NCI-H774 (cell line): ENCODE data around the gene ABCC1.

Experiments
- DNase-seq: peaks from one replicate; lab custom pipeline; 2025; lab: John Stamatoyannopoulos, UW

The ABCC1 gene

GRCh38 chr16:15993946-15994665, 44.7 kb downstream of the ABCC1 start:
- no peak for DNase-seq

DNA sequence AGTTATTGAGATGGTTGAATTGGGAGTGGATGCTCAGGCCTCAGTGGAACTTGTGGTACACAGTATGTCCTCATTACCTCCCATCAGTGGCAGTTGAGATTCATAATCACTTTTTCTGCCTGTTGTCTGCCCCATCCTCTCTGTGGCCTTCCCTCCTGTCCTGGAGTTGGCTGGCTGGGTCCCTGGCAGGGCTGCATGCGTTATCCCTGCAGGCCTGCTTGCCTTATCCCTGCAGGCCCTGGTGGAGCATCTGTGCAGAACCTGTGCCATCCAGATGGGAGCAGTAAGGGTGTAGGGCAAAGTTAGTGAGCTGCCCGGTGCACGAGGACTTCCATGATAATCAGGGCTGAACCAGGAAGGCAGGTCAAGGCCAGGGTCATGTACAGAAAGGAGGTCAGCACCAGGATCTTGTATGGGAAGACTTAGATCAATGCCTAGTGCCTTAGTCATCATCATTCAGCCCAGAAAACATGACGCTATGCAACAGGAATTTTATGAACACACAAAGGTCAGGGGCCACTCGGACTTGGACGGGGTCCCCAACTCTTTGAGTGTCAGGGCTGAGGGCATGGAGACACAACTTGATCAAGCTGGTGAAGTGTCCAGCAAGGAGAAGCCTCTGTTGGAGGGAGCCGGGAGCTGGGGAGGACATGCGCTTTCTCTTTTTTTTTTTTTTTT, 47.2 kb downstream of the ABCC1 start:
- DNase-seq, result no peak

DNA sequence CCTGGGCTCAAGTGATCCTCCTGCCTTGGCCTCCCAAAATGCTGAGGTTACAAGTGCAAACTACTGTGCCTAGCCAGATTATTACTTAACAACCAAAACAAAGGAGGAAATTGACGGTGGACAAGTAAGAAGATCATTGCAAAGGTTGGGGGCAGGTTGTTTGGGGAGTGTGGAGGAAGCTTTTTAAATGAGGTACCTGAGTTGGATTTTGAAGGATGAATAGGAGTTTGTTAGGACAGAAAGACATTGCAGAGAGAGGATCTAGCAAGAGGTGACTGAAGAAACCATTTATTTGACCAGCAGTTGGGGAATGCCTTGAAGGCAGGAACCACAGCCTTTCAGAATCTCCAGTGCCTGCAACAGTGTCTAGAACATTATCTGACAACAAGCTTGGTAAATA, 51.3 kb downstream of the ABCC1 start:
- DNase-seq, result no peak

- no peak for DNase-seq
Observed at GRCh38 chr16:16001596-16002255, 52.3 kb downstream of the ABCC1 start.

GRCh38 chr16:16003719-16004313, 54.4 kb downstream of the ABCC1 start:
- no peak for DNase-seq

DNA sequence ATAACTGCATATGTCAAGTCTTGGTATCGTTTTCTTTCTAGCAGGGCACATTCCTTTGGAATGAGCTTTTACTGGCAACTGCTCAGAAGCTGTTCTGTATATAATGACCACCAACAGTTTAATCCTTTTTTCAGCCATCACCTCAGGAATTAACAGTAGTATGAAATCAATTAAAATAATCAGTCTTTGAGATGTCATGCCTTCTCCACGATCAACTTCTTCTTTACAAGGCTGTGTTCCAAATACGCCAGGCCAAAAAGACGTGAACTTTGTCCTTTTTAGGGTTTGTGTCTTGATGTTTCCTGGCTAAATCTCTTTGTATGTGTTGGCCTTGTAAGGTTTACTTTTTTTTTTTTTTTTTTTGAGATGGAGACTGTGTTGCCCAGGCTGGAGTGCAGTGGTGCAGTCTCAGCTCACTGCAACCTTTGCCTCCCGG, 54.9 kb downstream of the ABCC1 start:
- no peak for DNase-seq

DNA sequence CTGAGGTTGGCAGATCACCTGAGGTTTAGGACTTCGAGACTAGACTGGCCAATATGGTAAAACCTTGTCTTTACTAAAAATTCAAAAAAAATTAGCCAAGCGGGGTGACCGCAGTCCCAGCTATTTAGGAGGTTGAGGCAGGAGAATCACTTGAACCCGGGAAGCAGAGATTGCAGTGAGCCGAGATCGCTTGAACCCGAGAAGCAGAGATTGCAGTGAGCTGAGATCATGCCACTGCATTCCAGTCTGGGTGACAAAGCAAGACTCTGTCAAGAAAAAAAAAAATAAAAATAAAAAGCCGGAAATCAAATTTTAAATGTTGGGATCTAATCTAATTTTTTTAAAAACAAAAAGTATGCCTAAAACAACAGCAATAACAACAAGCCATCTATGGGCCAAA, 56.3 kb downstream of the ABCC1 start:
- DNase-seq, result no peak

DNA sequence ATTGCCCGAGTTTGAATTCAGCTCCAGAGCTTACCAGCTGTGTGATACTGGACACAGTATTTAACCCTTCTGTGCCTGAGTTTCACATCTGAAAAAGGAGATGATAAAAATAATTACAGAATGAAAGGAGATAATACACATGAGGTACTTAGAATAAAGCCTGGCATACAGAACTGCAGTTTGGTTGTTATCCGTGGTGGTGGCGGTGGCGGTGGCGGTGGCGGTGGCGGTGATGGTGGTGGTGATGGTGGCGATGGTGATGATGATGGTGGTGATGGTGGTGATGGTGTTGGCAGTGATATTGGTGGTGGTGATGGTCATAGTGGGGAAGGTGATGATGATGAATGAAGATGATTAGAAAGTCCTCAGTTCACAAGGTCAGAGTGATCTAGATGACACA, 57.2 kb downstream of the ABCC1 start:
- DNase-seq, result no peak

DNA sequence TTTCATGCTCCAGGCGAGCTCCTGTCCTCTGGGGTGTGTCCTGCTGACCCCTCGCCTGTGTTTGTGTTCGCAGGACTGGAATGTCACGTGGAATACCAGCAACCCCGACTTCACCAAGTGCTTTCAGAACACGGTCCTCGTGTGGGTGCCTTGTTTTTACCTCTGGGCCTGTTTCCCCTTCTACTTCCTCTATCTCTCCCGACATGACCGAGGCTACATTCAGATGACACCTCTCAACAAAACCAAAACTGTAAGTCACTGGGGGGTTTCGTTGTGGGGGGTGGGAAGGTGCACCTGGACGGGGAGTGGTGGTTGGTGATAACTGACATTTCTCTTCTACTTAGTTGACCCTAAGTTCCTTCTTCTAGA, 58.3 kb downstream of the ABCC1 start:
- DNase-seq, result no peak

DNA sequence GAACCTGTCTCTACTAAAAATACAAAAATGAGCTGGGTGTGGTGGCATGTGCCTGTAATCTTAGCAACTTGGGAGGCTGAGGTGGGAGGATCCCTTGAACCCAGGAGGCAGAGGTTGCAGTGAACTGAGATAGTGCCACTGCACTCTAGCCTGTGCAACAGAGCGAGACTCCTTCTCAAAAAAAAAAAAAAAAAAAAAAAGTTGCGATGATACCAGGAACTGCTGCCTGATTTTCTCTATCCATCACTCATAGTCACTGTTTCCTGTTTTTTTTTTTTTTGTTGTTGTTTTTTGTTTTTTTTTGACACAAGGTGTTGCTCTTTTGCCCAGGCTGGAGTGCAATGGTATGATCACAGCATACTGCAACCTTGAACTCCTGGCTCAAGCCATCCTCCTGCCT, 59.2 kb downstream of the ABCC1 start:
- no peak for DNase-seq

- DNase-seq, result no peak
Observed at GRCh38 chr16:16009401-16009800, 60.0 kb downstream of the ABCC1 start.

GRCh38 chr16:16010194-16010593, 60.8 kb downstream of the ABCC1 start:
- DNase-seq, result no peak

- no peak for DNase-seq
Observed at GRCh38 chr16:16012144-16012543, 62.7 kb downstream of the ABCC1 start.

DNA sequence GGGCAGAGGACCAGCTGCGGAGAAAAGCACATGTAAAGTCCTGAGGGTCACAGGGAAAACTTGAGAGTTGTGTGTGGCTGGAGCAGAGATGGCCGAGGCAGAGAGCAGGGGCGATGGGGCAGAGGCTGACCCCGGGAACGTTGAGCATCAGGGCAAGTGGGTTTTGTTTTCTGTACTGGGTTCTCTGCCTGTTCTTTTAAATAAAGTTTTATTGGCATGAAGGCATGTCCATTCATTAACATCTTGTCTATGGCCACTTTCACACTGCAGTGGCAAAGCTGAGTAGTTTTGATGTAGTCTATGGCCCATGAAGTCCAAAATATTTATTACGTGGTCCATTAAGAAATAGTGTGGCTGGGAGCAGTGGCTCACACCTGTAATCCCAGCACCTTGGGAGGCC, 64.4 kb downstream of the ABCC1 start:
- no peak for DNase-seq

DNA sequence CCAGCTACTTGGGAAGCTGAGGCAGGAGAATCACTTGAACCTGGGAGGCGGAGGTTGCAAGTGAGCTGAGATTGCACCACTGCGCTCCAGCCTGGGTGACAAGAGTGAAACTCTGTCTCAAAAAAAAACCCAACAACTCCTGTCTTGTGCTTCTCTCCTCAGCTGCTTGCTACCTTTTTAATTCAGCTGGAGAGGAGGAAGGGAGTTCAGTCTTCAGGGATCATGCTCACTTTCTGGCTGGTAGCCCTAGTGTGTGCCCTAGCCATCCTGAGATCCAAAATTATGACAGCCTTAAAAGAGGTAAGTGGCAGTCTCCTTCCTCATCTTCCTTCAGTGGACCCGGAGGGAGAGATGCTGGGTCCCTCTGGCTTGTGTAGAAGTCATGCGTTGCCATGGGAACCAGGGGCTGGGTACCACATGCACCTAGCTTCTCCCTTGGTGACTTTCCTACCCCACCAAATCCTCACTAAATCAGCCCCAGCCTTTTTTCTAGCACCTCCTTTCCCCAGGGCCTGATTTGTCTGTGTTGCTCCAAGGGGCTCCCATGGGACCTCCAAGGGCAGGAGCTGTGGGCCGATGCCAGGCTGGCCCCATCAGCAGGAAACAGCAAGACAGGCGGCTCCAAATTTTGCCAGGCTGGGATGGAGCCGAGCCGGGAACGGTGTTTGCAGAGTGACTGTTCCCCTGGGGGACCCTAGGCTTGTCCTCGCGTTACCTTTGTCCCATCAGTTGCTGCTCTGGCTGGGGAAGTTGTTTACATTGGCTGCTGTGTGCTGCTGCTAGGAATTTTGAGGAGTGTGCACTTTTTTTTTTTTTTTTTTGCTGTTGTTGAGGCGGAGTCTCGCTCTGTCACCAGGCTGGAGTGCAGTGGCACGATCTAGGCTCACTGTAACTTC, 65.2 kb downstream of the ABCC1 start:
- DNase-seq, result no peak

GRCh38 chr16:16015849-16016248, 66.4 kb downstream of the ABCC1 start:
- no peak for DNase-seq

DNA sequence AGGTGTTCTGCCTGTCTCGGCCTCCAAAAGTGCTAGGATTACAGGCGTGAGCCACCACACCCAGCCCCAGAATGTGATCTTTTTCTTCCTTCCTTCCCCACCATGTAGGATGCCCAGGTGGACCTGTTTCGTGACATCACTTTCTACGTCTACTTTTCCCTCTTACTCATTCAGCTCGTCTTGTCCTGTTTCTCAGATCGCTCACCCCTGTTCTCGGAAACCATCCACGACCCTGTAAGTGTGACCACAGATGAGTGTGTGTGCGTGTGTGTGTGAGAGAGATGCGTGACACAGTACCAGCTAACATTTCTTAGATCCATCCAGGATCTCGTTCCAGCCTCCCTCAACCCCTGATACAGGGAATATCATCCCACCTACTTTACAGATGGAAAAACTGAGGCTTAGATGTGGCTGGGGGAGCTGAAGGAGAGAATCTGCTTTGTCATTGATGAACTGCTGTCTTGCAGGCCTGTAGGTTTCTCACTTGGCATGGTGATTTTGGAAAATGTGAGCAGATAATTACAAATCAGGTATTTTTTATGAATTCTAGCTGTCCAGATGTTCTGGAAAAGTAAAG, 67.1 kb downstream of the ABCC1 start:
- DNase-seq, result no peak

- DNase-seq, result no peak
Observed at GRCh38 chr16:16017812-16018211, 68.4 kb downstream of the ABCC1 start.

GRCh38 chr16:16018705-16019104, 69.3 kb downstream of the ABCC1 start:
- no peak for DNase-seq

GRCh38 chr16:16019488-16019887, 70.1 kb downstream of the ABCC1 start:
- DNase-seq, result no peak

- no peak for DNase-seq
Observed at GRCh38 chr16:16020291-16020690, 70.9 kb downstream of the ABCC1 start.

GRCh38 chr16:16021020-16021419, 71.6 kb downstream of the ABCC1 start:
- DNase-seq, result no peak
